Endothelial cell of umbilical vein (primary cell): Measurements from ENCODE around the gene SC5D.

ENCODE experiments used
- EZH2 ChIP-seq: IDR thresholded peaks from 2 replicates; pipeline ENCODE4 v1.6.1; 2012; ENCODE audit warnings: borderline replicate concordance, low read depth, mild to moderate bottlenecking, moderate library complexity, low read length, inconsistent platforms; ENCODE audit not compliant: severe bottlenecking
- MYC ChIP-seq: IDR thresholded peaks from one replicate; pipeline ENCODE4 v1.6.1; 2011; ENCODE audit warnings: mild to moderate bottlenecking, low read depth, low read length
- POLR2A ChIP-seq: IDR thresholded peaks from 2 replicates; pipeline ENCODE4 v1.6.1; 2012; ENCODE audit warnings: low read depth, mild to moderate bottlenecking, control low read depth, low read length
- POLR2AphosphoS5 ChIP-seq: IDR thresholded peaks from 2 replicates; pipeline ENCODE4 v1.6.1; 2012; ENCODE audit warnings: low read depth, mild to moderate bottlenecking, control low read depth, low read length, moderate library complexity; ENCODE audit not compliant: insufficient read depth
- TF ChIP-seq, protein P1 (sequence below), 2 donors: IDR thresholded peaks; 1 replicate in 1 of 2; 2 replicates in 1 of 2; pipeline ENCODE4 v1.5.1; 2011; ENCODE audit warnings: low read length in 2 of 2, mild to moderate bottlenecking in 2 of 2, moderate library complexity in 2 of 2, control low read depth in 1 of 2, inconsistent platforms in 1 of 2, low read depth in 1 of 2; ENCODE audit not compliant: insufficient read depth in 1 of 2; ENCODE audit errors: extremely low read depth in 1 of 2
- TF ChIP-seq, protein P2 (sequence below): IDR thresholded peaks from 2 replicates; pipeline ENCODE4 v1.6.1; 2011; ENCODE audit not compliant: insufficient read depth, insufficient read length

DNA sequence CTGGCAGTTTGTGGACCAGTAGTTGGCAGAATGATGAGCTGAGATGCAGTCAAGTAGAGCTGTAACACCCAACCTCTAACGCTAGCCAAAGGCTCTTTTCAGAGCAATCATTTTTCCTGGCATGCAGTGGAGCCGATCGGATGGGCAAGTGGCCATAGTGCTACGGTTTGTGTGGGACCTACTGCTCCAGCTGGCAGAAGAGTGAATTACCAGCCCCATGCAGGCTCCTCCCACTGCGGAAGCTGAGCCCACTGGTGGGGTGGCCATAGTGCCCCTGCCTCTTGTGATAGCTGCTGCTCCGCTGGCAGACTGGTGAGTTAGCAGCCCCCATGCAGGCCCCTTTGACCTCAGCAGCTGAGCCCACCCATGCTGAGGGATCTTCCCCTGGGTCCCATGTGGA, 27.0 kb upstream of the SC5D start:
- TF ChIP-seq POLR2A (no peak), POLR2AphosphoS5 (no peak), MYC (no peak), EZH2 (no peak)
- TF ChIP-seq, protein P1, sequence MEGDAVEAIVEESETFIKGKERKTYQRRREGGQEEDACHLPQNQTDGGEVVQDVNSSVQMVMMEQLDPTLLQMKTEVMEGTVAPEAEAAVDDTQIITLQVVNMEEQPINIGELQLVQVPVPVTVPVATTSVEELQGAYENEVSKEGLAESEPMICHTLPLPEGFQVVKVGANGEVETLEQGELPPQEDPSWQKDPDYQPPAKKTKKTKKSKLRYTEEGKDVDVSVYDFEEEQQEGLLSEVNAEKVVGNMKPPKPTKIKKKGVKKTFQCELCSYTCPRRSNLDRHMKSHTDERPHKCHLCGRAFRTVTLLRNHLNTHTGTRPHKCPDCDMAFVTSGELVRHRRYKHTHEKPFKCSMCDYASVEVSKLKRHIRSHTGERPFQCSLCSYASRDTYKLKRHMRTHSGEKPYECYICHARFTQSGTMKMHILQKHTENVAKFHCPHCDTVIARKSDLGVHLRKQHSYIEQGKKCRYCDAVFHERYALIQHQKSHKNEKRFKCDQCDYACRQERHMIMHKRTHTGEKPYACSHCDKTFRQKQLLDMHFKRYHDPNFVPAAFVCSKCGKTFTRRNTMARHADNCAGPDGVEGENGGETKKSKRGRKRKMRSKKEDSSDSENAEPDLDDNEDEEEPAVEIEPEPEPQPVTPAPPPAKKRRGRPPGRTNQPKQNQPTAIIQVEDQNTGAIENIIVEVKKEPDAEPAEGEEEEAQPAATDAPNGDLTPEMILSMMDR (IDR thresholded peaks at IDR 0.05; ENCODE audit: extremely low read depth in 1 of 2, insufficient read depth in 1 of 2, low read depth in 1 of 2, low read length in 2 of 2), result no peak
- TF ChIP-seq, protein P2, sequence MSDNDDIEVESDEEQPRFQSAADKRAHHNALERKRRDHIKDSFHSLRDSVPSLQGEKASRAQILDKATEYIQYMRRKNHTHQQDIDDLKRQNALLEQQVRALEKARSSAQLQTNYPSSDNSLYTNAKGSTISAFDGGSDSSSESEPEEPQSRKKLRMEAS, result no peak
